GM18498 (cell line): ENCODE measurements around the gene GRM6.

Source experiments
- ATAC-seq: cut with Tn5 transposase; IDR thresholded peaks from one replicate; pipeline ENCODE4 v1.9.1; 2021; ENCODE audit warnings: mild to moderate bottlenecking, moderate library complexity; ENCODE audit not compliant: unreplicated experiment

Gene GRM6

DNA sequence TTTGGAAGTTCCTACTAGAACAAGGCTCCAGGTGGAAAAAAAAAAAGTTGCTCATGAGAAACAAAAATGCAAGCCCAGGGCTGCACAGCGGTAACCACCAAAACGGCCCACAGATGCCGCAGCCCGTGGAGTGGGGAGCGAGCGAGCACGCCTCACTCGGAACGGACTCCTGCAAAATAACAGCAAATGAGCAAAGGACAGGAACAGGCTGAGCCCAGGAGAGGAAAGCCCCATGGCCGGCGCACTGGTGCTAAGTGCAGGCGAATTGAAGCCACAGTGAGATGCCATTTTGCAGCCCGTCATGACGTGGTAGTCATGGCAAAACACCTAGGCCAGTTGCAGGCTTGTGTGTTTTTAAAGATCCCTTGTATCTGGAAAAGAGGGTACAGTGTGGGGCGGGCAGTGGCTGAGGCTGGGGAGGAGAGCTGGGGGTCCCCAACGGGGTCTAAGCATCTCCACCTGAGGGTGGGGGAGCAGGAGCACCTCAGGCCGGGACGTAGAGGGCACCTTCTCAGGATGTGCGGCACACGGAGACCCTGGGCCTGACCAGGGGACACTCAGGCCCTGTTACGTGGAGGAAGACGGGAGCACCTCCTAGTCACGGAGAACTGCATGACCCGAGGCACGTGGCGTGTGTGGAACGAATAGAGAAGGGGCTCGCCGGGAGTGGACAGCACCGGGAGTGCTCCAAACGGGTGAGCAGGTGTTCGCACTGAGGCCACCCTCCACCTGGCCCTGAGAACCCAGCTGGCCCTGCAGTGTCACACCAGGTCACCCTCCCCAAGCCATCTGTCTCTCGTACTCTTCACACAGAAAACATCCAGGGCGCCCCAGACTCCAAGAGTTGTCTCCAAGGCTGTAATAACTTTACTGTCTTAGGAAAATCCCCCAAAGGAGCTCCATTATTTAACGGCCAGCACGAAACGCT, 10.7 kb downstream of the GRM6 start:
- no peak for ATAC-seq

DNA sequence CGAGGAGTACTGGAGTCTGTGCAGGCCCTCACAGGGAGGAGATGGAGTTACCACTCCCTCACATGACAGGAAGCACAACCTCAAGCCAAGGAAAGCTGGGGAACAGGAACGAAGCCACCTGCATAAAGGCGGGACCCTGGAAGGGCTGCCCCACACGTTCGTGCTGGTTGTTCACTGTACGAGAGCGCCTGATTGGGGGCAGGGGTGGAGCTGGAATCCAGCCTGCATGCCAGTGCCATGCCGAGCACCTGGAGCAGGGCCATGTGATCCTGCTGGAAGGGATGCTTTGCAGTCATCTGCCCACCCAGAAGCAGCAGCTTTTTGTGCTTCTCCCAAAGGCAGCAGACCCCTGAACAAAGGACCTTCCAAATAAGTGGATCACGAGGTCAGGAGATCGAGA, 11.4 kb downstream of the GRM6 start:
- no peak for ATAC-seq

DNA sequence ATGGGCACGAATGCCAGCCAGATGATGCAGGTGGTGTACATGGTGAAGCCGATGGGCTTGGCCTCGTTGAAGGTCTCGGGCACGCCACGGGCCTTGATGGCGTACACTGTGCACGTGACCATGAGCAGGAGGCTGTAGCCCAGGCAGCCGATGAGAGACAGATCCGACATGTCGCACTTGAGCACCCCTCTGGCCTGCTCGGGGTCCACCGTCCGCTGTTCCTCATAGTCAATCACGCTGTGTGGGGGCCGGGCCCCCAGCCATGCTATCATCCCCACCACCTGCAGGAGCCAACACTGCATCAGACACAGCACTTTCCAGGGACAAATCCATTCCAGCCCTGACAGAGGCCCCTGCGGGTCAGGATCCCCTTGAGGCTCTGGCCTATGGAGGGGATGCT, 12.2 kb downstream of the GRM6 start:
- no peak for ATAC-seq

DNA sequence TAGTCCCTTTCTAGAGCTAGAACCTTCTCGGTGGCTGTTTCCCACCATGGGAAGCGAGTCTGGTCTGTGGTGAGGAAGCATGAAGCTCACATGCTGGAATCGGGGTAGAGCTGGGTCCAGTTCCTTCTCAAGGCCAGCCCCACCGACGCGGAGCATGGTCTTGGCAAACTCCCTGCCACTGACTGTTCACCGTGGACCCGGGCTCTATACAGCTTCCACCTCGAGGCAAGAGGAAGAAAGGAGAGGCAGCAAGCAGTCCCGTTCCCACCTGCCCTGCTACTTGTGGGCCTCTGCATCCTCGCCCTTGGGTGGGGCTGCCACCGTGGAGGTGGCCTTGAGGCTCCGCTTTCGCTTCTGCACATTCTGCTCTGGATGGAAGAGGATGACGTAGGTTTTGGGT, 13.7 kb downstream of the GRM6 start:
- no peak for ATAC-seq

DNA sequence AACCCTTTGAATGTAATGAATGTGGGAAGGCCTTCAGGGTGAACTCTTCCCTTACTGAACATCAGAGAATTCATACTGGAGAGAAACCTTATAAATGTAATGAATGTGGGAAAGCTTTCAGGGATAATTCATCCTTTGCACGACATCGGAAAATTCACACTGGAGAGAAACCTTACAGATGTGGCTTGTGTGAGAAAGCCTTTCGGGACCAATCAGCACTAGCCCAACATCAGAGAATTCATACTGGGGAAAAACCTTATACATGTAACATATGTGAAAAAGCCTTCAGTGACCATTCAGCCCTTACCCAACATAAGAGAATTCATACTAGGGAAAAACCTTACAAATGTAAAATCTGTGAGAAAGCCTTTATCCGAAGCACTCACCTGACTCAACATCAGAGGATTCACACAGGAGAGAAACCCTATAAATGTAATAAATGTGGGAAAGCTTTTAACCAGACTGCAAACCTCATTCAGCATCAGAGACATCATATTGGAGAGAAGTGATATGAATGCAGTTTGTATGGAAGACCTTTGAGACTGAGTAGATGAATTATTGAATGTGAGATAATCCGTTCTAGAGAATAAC, 29.6 kb downstream of the GRM6 start:
- ATAC-seq: no peak

DNA sequence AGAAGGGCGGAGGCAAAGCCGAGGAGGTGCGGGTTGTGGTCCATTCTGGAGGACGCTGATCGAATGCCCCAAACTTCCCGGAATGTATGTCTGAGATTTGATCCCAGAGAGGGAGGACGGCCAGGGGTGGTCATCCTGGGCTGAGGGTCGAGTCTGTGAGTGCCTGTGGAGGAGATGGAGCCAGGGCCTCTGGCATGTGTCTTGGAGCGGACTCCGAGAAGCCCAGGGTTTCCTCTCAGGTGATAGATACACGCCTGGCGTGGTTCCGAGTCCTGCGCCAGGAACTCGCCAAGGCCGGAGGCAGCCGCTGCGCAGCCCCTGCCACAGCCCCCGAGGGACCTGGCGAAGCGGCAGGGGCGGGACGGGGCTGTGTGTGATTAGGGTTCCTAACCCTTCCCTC, 53.8 kb downstream of the GRM6 start:
- ATAC-seq: no peak

DNA sequence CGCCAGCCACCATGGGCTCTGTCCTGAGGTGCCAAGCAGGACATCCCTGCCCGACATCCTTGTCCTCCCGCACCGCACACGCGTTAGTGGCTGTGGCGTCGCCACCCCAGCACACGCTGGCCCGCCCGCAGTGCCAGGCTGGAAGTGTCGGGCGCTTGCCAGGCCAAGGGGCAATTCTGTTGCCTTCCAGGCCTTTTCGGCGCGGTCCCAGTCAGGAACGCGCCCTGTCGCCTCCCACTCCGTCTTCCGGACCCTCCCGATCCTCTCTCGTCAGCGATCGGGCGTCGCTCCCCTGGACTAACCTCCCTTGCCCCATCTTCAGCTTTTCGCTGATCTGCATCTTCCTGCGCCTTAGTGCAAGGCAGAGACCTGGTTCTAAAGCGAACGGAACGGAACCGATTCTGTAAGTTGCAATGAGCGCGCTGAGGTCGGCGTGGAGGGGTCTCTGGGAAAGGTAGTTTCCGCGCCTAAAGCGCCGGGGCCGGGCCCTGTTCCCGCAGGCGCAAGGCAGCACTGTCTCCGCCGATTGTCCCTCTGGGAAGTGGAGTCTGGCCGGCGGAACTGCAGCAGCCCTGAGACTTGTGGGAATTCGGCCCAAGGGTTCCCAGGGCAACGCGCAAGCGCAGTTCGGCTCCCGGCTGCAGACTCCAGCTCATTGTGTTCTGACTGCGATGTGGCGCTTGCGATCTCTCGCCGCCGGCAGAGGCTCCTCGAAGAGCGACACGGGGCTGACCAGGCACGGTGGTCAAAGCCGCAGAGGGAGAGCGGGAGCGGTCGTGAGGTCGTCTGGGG, 54.4 kb downstream of the GRM6 start, which contains the start of gene ZNF454:
Gene ZNF454, plus strand, starts transcription at position 630 of the 792 bp plus-strand sequence. CDS start 1,594 bp downstream, outside the sequence.
- ATAC-seq: no peak

DNA sequence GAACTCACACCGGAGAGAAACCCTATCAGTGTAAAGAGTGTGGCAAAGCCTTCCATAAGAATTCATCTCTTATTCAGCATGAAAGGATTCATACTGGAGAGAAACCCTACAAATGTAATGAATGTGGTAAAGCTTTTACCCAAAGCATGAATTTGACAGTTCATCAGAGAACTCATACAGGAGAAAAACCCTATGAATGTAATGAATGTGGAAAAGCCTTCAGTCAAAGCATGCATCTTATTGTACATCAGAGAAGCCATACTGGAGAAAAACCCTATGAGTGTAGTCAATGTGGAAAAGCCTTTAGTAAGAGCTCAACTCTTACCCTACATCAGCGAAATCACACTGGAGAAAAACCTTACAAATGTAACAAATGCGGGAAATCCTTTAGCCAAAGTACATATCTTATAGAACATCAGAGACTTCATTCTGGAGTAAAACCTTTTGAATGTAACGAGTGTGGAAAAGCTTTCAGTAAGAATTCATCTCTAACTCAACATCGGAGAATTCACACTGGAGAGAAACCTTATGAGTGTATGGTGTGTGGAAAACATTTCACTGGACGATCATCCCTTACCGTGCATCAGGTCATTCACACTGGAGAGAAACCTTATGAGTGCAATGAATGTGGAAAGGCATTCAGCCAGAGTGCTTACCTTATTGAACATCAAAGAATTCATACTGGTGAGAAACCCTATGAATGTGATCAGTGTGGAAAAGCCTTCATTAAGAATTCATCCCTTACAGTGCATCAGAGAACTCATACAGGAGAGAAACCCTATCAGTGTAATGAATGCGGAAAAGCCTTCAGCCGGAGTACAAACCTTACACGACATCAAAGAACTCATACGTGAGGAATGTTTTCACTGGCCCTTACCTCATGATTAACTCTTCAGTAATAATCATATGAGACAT, 63.0 kb downstream of the GRM6 start:
- no peak for ATAC-seq
